SK-N-MC (cell line): ENCODE data around the gene ZNF576.

Experiments used
- EZH2 ChIP-seq: fragments of 200-600 bp; sonication (generic); IDR thresholded peaks from one replicate; pipeline ENCODE4 v1.6.1; 2017; ENCODE audit warnings: antibody characterized with exemption
- FOXP2 ChIP-seq: optimal IDR thresholded peaks from 2 replicates; pipeline ENCODE3; 2011; ENCODE audit warnings: mild to moderate bottlenecking, moderate library complexity; ENCODE audit not compliant: insufficient read depth; ENCODE audit errors: extremely low read length, control extremely low read depth
- POLR2AphosphoS5 ChIP-seq: IDR thresholded peaks from 2 replicates; pipeline ENCODE4 v1.6.1; 2012; ENCODE audit warnings: mild to moderate bottlenecking, low read depth, low read length, borderline replicate concordance

DNA sequence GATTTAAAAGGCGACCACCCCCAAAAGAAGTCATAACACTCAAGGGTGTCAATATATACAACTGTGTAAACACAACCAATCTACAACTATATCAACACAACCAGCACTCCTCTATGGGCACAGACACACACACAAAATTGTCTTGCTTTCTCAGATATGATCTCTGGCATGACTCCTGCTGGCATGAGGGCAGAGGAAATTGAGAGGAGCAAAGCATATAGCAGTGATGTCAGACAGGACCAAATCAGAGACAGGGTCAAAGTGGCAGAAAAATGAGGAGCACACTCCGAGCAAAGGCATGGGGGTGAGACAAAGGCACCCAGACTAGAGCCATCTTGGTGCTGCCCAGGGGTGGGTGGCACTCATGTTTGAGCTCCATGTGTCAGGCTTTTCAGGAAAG is 10.0 kb upstream of the ZNF576 start:
- no peak for TF ChIP-seq EZH2
- no peak for TF ChIP-seq POLR2AphosphoS5
- no peak for TF ChIP-seq FOXP2
